HL-60 (cell line): ENCODE measurements around the gene FGF12.

Source experiments
- DNase-seq, 2 experiments: peaks; one replicate each; pipeline ENCODE4 v3.0.0-alpha.2; 2010 to 2020; ENCODE audit warnings: low read depth in 1 of 2, low spot score in 1 of 2
- H3K27ac ChIP-seq: fragments of 250-450 bp; sonication (Bioruptor Pico); replicated peaks from 2 replicates; pipeline ENCODE4 v1.5.1; 2020; ENCODE audit warnings: mild to moderate bottlenecking, moderate library complexity
- H3K27me3 ChIP-seq: fragments of 250-450 bp; sonication (Bioruptor Pico); 2 replicates; pipeline ENCODE4 v1.5.1; 2021; ENCODE audit warnings: mild to moderate bottlenecking, moderate library complexity; ENCODE audit not compliant: insufficient read depth, poor library complexity, severe bottlenecking
- H3K4me3 ChIP-seq: replicated peaks from 2 replicates; pipeline ENCODE4 v1.5.1; 2011; ENCODE audit warnings: mild to moderate bottlenecking, control low read depth, low read length; ENCODE audit not compliant: insufficient read depth
- CTCF ChIP-seq: IDR thresholded peaks from one replicate; pipeline ENCODE4 v1.5.1; 2011; ENCODE audit warnings: low read length, control low read depth, inconsistent platforms; ENCODE audit not compliant: insufficient read depth
- GABPA ChIP-seq: IDR thresholded peaks from 2 replicates; pipeline ENCODE4 v1.6.1; 2012; ENCODE audit warnings: low read depth
- POLR2AphosphoS5 ChIP-seq: IDR thresholded peaks from 2 replicates; pipeline ENCODE4 v1.6.1; 2012; ENCODE audit warnings: low read depth
- SPI1 ChIP-seq: IDR thresholded peaks from 2 replicates; pipeline ENCODE4 v1.6.1; 2012; ENCODE audit warnings: low read depth, mild to moderate bottlenecking, borderline replicate concordance
- TF ChIP-seq, protein P1 (sequence below): IDR thresholded peaks from 2 replicates; pipeline ENCODE4 v1.6.1; 2012; ENCODE audit warnings: low read depth; ENCODE audit not compliant: insufficient replicate concordance

FGF12 gene

GRCh38 chr3:192237992-192238608 is 489.2 kb downstream of the FGF12 start:
- no peak overlapping the region for H3K27ac ChIP-seq
- no peak overlapping the region for H3K4me3 ChIP-seq
- no peak for DNase-seq
- H3K27me3 ChIP-seq: no peaks in the 10 kb centered on the region
- TF ChIP-seq CTCF (no peak), SPI1 (no peak), POLR2AphosphoS5 (no peak), GABPA (no peak)
- TF ChIP-seq, protein P1, sequence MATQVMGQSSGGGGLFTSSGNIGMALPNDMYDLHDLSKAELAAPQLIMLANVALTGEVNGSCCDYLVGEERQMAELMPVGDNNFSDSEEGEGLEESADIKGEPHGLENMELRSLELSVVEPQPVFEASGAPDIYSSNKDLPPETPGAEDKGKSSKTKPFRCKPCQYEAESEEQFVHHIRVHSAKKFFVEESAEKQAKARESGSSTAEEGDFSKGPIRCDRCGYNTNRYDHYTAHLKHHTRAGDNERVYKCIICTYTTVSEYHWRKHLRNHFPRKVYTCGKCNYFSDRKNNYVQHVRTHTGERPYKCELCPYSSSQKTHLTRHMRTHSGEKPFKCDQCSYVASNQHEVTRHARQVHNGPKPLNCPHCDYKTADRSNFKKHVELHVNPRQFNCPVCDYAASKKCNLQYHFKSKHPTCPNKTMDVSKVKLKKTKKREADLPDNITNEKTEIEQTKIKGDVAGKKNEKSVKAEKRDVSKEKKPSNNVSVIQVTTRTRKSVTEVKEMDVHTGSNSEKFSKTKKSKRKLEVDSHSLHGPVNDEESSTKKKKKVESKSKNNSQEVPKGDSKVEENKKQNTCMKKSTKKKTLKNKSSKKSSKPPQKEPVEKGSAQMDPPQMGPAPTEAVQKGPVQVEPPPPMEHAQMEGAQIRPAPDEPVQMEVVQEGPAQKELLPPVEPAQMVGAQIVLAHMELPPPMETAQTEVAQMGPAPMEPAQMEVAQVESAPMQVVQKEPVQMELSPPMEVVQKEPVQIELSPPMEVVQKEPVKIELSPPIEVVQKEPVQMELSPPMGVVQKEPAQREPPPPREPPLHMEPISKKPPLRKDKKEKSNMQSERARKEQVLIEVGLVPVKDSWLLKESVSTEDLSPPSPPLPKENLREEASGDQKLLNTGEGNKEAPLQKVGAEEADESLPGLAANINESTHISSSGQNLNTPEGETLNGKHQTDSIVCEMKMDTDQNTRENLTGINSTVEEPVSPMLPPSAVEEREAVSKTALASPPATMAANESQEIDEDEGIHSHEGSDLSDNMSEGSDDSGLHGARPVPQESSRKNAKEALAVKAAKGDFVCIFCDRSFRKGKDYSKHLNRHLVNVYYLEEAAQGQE: no peak

DNA sequence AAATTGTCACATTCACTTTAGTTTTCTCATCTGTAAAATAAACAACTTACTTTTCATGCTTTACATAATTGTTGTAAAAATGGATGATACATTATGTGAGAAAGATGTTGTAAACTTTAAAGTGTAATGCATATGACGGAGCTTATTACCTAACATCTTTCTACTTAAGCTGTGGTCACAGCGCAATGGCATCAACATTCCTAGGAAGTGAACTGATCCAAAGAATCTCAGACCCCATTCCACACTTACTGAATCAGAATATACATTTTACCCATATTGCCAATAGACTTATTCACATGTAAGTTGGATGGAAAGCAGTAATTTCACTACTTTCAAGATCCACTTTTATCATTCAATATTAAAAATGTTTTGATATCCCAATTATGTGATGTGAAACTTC is 497.5 kb downstream of the FGF12 start:
- Histone ChIP-seq H3K4me3 (no peak overlapping the region), H3K27ac (no peak overlapping the region), H3K27me3 (no peaks in the 10 kb centered on the region)
- TF ChIP-seq SPI1 (no peak), CTCF (no peak), POLR2AphosphoS5 (no peak), GABPA (no peak)
- TF ChIP-seq, protein P1: no peak
- DNase-seq: no peak

DNA sequence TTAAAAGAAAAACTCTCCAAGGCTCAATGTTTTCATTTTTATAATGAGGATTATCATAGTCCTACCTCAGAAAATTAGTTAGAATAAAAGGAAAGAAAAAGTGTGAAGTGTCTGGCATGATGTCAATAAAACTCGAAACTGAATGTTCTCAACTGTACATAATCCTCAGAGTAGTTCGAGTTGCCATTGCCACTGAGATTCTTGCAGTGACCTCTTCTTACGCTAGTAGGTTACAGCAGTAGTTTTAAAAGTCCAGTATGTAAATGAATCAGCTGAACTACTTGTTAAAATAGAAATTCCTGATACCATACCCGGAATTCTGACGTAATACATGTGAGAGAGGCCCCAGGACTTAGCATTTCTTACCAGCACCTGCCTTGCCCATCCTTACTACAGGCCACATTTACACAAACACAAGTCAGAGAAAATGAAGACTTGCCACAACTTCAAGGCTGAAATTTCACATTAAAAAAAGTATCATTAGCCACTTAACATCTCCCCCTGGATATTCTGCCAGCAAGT is 502.6 kb downstream of the FGF12 start:
- DNase-seq: no peak

More for the DNA sequence above, 502.6 kb downstream of the FGF12 start:
- no peak overlapping the region for H3K4me3 ChIP-seq
- no peak overlapping the region for H3K27ac ChIP-seq
- TF ChIP-seq GABPA: no peak
- TF ChIP-seq, protein P1: no peak
- TF ChIP-seq CTCF: no peak
- no peak for TF ChIP-seq SPI1
- no peak for TF ChIP-seq POLR2AphosphoS5
- H3K27me3 ChIP-seq: no peaks in the 10 kb centered on the region
